ENCODE measurements around the gene RGPD8.
"Not testable (repeated sequence)": the region's sequence is repeated elsewhere in the genome, so short reads cannot be mapped to it uniquely, and the experiment has no call there.

The RGPD8 gene

GRCh38 chr2:112434890-112435715 is 1.7 kb upstream of the RGPD8 start:
- DNase-seq: not testable (repeated sequence)

GRCh38 chr2:112433932-112434730 is 686 bp upstream of the RGPD8 start:
- DNase-seq: no peak

- DNase-seq: not testable (repeated sequence)
Observed at GRCh38 chr2:112432735-112433479, 538 bp downstream of the RGPD8 start.

- DNase-seq: not testable (repeated sequence)
Observed at GRCh38 chr2:112432390-112432734, 1.1 kb downstream of the RGPD8 start.

GRCh38 chr2:112431587-112432295 is 1.7 kb downstream of the RGPD8 start:
- not testable (repeated sequence) for DNase-seq

GRCh38 chr2:112424553-112424952 is 8.9 kb downstream of the RGPD8 start:
- DNase-seq: not testable (repeated sequence)

GRCh38 chr2:112416860-112417259 is 16.6 kb downstream of the RGPD8 start:
- DNase-seq: not testable (repeated sequence)

- DNase-seq: not testable (repeated sequence)
Observed at GRCh38 chr2:112360055-112360454, 73.4 kb downstream of the RGPD8 start.

- not testable (repeated sequence) for DNase-seq
Observed at GRCh38 chr2:112354335-112354734, 79.1 kb downstream of the RGPD8 start.

- not testable (repeated sequence) for DNase-seq
Observed at GRCh38 chr2:112352809-112353603, 80.4 kb downstream of the RGPD8 start.

GRCh38 chr2:112352292-112352691 is 81.2 kb downstream of the RGPD8 start:
- not testable (repeated sequence) for DNase-seq

- no peak for DNase-seq
Observed at GRCh38 chr2:112345030-112346027, 88.1 kb downstream of the RGPD8 start.

- no peak for DNase-seq
Observed at GRCh38 chr2:112343827-112344585, 89.4 kb downstream of the RGPD8 start.

- DNase-seq: no peak
Observed at GRCh38 chr2:112342067-112342550, 91.3 kb downstream of the RGPD8 start.

- DNase-seq: no peak
Observed at GRCh38 chr2:112340475-112341267, 92.8 kb downstream of the RGPD8 start.

- no peak for DNase-seq
Observed at GRCh38 chr2:112339986-112340385, 93.5 kb downstream of the RGPD8 start.

- no peak for DNase-seq
Observed at GRCh38 chr2:112335600-112335999, 97.8 kb downstream of the RGPD8 start.

GRCh38 chr2:112332123-112332696 is 101.2 kb downstream of the RGPD8 start:
- no peak for DNase-seq
